ENCODE measurements around the gene CACNA1I. TPM values are rescaled to one million over a fixed set of nuclear protein-coding genes. Genes with fewer than 3 reads are reported as not detected.

The CACNA1I gene
- total and polyA plus RNA-seq, 2 of the 8 experiments (the other 6 are each of a cell fraction or from before 2014, with no cell fraction given), result 0.77 to 1.2 TPM

DNA sequence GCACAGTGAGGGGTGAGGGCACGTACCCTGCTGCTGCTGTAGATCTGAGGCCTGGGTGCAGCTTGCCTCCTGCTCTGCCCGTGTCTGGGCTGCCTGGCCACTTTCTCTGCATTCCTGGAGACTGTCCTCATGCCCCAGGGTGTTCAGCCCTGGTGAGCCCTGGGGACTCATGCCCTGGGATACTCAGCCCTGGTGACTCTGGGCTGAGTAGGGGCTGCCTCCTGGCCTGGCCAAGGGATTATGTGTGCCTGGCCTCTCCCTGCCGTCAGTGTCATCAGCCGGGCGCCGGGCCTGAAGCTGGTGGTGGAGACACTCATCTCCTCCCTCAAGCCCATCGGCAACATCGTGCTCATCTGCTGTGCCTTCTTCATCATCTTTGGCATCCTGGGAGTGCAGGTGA lies 94.7 kb downstream of the CACNA1I start:
- peak overlapping the region; percentile 72; the same call in 1 of the 2 replicates for H2BK12ac ChIP-seq (ENCODE audit: low read depth, low read length)
- no peak overlapping the region for H3K27ac ChIP-seq (ENCODE audit: low read depth, low read length)
- H2BK15ac ChIP-seq (ENCODE audit: low read length), result peak overlapping the region; percentile 96; the same call in 1 of the 2 replicates
- H2BK5ac ChIP-seq (ENCODE audit: low read depth, low read length), result peak overlapping the region; percentile 78; the same call in 1 of the 2 replicates
- peak overlapping the region; percentile 70 to 91 for H3K4me2 ChIP-seq (ENCODE audit: insufficient read depth in 1 of 2, low read depth in 2 of 2, low read length in 2 of 2)
- ChIA-PET POLR2A (ENCODE audit: partially characterized antibody) (interaction anchor here (1.1 to 1.4 kb wide), 4 partner anchors 11 to 139 kb away, joined by 3 to 6 read pairs (median 4); no protein-coding TSS in a partner anchor), CTCF (ENCODE audit: partially characterized antibody) (no interaction called here)
- peak overlapping the region; percentile 57 for H3K4ac ChIP-seq (replicated peaks; ENCODE audit: insufficient read length, low read depth, low read length)
- H2AFZ ChIP-seq (ENCODE audit: low read length), result no peak overlapping the region
- H2BK20ac ChIP-seq (ENCODE audit: low read length), result peak overlapping the region; percentile 34; the same call in 1 of the 2 replicates
- peaks cover 0 to 4% of the 10 kb centered on the region in 2 experiments for H4K20me1 ChIP-seq (replicated peaks in 1 of 2; ENCODE audit: control insufficient read depth in 1 of 2, insufficient read depth in 2 of 2, low read length in 2 of 2)
- no peak overlapping the region for H3K56ac ChIP-seq (replicated peaks; ENCODE audit: insufficient read length, low read depth, low read length)
- H2AK5ac ChIP-seq (ENCODE audit: low read depth, low read length), result peak overlapping the region; percentile 66; the same call in 1 of the 2 replicates
- H4K91ac ChIP-seq (replicated peaks; ENCODE audit: insufficient read length, low read length), result peak overlapping the region; percentile 84
- no peak overlapping the region for H3K9ac ChIP-seq (replicated peaks in 1 of 4; ENCODE audit: extremely low read depth in 1 of 4, low read depth in 3 of 4, low read length in 3 of 4)
- FAIRE-seq (no peak), DNase-seq (ENCODE audit: low read depth in 1 of 2, low spot score in 2 of 2) (no peak)
- no peaks in the 10 kb centered on the region for H3K36me3 ChIP-seq (ENCODE audit: control insufficient read depth in 2 of 4, insufficient read depth in 4 of 4, low read length in 3 of 4)
- H4K5ac ChIP-seq (ENCODE audit: insufficient read length, low read depth, low read length), result peak overlapping the region; percentile 9
- no peaks in the 10 kb centered on the region for H3K79me2 ChIP-seq (ENCODE audit: control insufficient read depth in 1 of 2, insufficient read depth in 2 of 2, low read length in 2 of 2)
- peak overlapping the region in 1 of 4 experiments; percentile 56; a peak in 2 of 8 replicates for H3K4me3 ChIP-seq (ENCODE audit: extremely low read depth in 1 of 4, insufficient read depth in 2 of 4, low read depth in 3 of 4, low read length in 4 of 4)
- H2BK120ac ChIP-seq (replicated peaks; ENCODE audit: low read depth, low read length), result no peak overlapping the region
- H3K79me1 ChIP-seq (ENCODE audit: low read depth, low read length), result no peaks in the 10 kb centered on the region
- H3K14ac ChIP-seq (ENCODE audit: insufficient read length), result no peak overlapping the region
- peak overlapping the region; percentile 41; the same call in 1 of the 2 replicates for H3K18ac ChIP-seq (ENCODE audit: extremely low read depth, low read length)
- no peak overlapping the region for H3K23ac ChIP-seq (ENCODE audit: insufficient read length)
- H3K27me3 ChIP-seq (replicated peaks in 1 of 4; ENCODE audit: control insufficient read depth in 3 of 4, extremely low read depth in 1 of 4, insufficient read depth in 3 of 4, low read length in 3 of 4), result peaks cover 8 to 29% (median 23%) of the 10 kb centered on the region in 4 experiments
- peak overlapping the region; percentile 39; the same call in 1 of the 2 replicates for H4K8ac ChIP-seq (ENCODE audit: extremely low read depth, insufficient read depth, low read length)
- no peaks in the 10 kb centered on the region for H3K9me3 ChIP-seq (ENCODE audit: insufficient read depth in 2 of 2, low read depth in 1 of 2, low read length in 1 of 2)
- H3K4me1 ChIP-seq (replicated peaks in 1 of 4; ENCODE audit: control insufficient read depth in 3 of 4, insufficient read depth in 4 of 4, low read length in 3 of 4), result peaks cover 0 to 34% (median 25%) of the 10 kb centered on the region in 4 experiments; a peak in 6 of 7 replicates
- WGBS, 2 experiments (ENCODE audit: extremely low coverage in 1 of 2, insufficient coverage in 1 of 2, insufficient read length in 1 of 2, insufficient replicate concordance in 2 of 2, low coverage in 1 of 2, low lambda C conversion rate in 2 of 2, missing lambda C conversion rate in 1 of 2), result 87% methylated on average over 8 of the region's 8 CpGs; no CpG with 5 or more reads in 1 of the 2 experiments
- peaks cover 14% of the 10 kb centered on the region; the same call in 1 of the 2 replicates for H3K23me2 ChIP-seq (ENCODE audit: low read depth, low read length)
- no peak for TF ChIP-seq CEBPB (IDR thresholded peaks at IDR 0.05; ENCODE audit: low read depth, low read length)
- TF ChIP-seq POU5F1 (IDR thresholded peaks at IDR 0.05; ENCODE audit: low read depth, low read length), result no peak
- TF ChIP-seq TAF1 (IDR thresholded peaks at IDR 0.05; ENCODE audit: low read depth, low read length), result no peak
- TF ChIP-seq, protein P1, sequence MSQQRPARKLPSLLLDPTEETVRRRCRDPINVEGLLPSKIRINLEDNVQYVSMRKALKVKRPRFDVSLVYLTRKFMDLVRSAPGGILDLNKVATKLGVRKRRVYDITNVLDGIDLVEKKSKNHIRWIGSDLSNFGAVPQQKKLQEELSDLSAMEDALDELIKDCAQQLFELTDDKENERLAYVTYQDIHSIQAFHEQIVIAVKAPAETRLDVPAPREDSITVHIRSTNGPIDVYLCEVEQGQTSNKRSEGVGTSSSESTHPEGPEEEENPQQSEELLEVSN (IDR thresholded peaks at IDR 0.05), result no peak
- TF ChIP-seq PHF8 (conservative IDR thresholded peaks at IDR 0.05; ENCODE audit: low read depth, low read length), result no peak
- no peak for TF ChIP-seq ASH2L (IDR thresholded peaks at IDR 0.05; ENCODE audit: low read length)
- no peak for TF ChIP-seq CBX8 (IDR thresholded peaks at IDR 0.05; ENCODE audit: borderline replicate concordance, low read depth, low read length)
- TF ChIP-seq RFX5 (IDR thresholded peaks at IDR 0.05; ENCODE audit: borderline replicate concordance, low read depth, low read length), result no peak
- no peak for TF ChIP-seq RXRA (IDR thresholded peaks at IDR 0.05; ENCODE audit: insufficient read depth, low read depth, low read length)
- no peak for TF ChIP-seq EZH2 (IDR thresholded peaks at IDR 0.05; ENCODE audit: low read depth, low read length, severe bottlenecking)
- no peak for TF ChIP-seq BACH1 (IDR thresholded peaks at IDR 0.05; ENCODE audit: low read length)
- TF ChIP-seq SRF (IDR thresholded peaks at IDR 0.05; ENCODE audit: low read depth, low read length), result no peak
- TF ChIP-seq CREB1 (IDR thresholded peaks at IDR 0.05), result no peak
